MM.1S (cell line): ENCODE results near the gene VPS16.

Experiments
- EZH2 ChIP-seq: fragments of 300-600 bp; sonication (generic); optimal IDR thresholded peaks from 2 replicates; pipeline ENCODE3; 2017; ENCODE audit warnings: low read depth, mild to moderate bottlenecking, antibody characterized with exemption, low read length, mixed read lengths
- EZH2phosphoT487 ChIP-seq: fragments of 300-600 bp; sonication (generic); IDR thresholded peaks from 2 replicates; pipeline ENCODE4 v1.6.1; 2018; ENCODE audit warnings: antibody characterized with exemption, low read length
- TF ChIP-seq, protein P1 (sequence below): fragments of 300-600 bp; sonication (generic); IDR thresholded peaks from 2 replicates; pipeline ENCODE4 v1.5.1; 2016; ENCODE audit warnings: antibody characterized with exemption, low read length, mixed read lengths

DNA sequence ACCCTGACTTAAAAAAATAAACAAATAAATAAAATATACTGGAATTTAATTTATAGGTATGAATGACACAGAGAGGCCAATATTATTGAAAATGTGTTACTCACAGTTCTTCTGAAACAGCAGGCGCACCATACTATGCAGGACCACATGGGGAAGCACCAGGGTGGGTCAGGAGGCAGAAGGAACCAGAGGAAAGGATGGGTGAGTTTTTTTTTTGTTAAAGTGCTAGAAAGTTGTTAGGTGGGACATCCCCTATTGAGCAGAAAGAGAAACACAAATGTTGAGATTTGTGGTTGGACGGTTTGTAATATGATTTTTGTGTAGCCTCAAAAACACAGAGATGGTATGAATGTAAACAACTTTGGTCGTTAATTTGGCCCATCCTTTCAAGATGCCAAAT, 58.7 kb downstream of the VPS16 start:
- TF ChIP-seq EZH2phosphoT487 (no peak), EZH2 (no peak)
- TF ChIP-seq, protein P1, sequence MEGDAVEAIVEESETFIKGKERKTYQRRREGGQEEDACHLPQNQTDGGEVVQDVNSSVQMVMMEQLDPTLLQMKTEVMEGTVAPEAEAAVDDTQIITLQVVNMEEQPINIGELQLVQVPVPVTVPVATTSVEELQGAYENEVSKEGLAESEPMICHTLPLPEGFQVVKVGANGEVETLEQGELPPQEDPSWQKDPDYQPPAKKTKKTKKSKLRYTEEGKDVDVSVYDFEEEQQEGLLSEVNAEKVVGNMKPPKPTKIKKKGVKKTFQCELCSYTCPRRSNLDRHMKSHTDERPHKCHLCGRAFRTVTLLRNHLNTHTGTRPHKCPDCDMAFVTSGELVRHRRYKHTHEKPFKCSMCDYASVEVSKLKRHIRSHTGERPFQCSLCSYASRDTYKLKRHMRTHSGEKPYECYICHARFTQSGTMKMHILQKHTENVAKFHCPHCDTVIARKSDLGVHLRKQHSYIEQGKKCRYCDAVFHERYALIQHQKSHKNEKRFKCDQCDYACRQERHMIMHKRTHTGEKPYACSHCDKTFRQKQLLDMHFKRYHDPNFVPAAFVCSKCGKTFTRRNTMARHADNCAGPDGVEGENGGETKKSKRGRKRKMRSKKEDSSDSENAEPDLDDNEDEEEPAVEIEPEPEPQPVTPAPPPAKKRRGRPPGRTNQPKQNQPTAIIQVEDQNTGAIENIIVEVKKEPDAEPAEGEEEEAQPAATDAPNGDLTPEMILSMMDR, result no peak
